ENCODE data around the gene TAF6L.

The TAF6L gene

GRCh38 chr11:62787005-62787759, 16.0 kb downstream of the TAF6L start, which contains the start of gene TMEM179B:
Gene TMEM179B (plus strand): TSS chr11:62787402. CDS start chr11:62787432, 30 bp downstream.
- peak; percentile 97 for DNase-seq
- Mint-ChIP-seq H3K4me3 (peak within 1 kb of the TSS; percentile 92), H3K27me3 (ENCODE audit: low read depth, poor library complexity) (peaks cover 2% of the 10 kb centered on the region), H3K4me1 (peaks cover 44% of the 10 kb centered on the region), H3K9me3 (no peaks in the 10 kb centered on the region), H3K27ac (peak within 1 kb of the TSS; percentile 94), H3K36me3 (ENCODE audit: low read depth) (peaks cover 48% of the 10 kb centered on the region)
- TF ChIP-seq CTCF (IDR thresholded peaks at IDR 0.05) = no peak

GRCh38 chr11:62788991-62789390, 17.8 kb downstream of the TAF6L start:
- H3K9me3 Mint-ChIP-seq = no peaks in the 10 kb centered on the region
- DNase-seq = no peak
- peak overlapping the region; percentile 92 for H3K4me3 Mint-ChIP-seq
- H3K27ac Mint-ChIP-seq = peak overlapping the region; percentile 68
- H3K4me1 Mint-ChIP-seq = peaks cover 48% of the 10 kb centered on the region
- TF ChIP-seq CTCF (IDR thresholded peaks at IDR 0.05) = no peak
- H3K36me3 Mint-ChIP-seq (ENCODE audit: low read depth) = peaks cover 42% of the 10 kb centered on the region
- peaks cover 2% of the 10 kb centered on the region for H3K27me3 Mint-ChIP-seq (ENCODE audit: low read depth, poor library complexity)

DNA sequence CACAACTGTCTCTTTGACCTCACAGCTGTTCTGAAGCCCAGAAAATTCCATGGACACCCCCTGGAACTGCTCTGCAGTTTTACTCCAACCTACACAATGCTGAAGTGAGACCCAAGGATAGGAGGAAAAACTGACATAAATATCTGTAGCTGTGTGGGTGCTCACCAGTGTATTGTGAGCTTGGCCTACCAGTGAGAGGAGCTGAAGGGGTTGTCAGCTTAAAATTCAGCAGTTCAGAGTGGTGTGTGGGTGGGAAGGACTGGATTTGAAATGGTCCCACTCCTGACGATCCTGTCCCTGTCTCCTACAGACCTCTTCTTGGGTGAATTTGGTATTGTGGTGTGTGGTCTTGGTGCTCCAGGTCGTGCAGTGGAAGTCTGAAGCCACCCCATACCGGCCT, 18.4 kb downstream of the TAF6L start:
- TF ChIP-seq CTCF (IDR thresholded peaks at IDR 0.05) = no peak
- Mint-ChIP-seq H3K27ac (peak overlapping the region; percentile 92), H3K27me3 (ENCODE audit: low read depth, poor library complexity) (no peaks in the 10 kb centered on the region), H3K4me1 (peaks cover 48% of the 10 kb centered on the region), H3K9me3 (no peaks in the 10 kb centered on the region), H3K36me3 (ENCODE audit: low read depth) (peaks cover 46% of the 10 kb centered on the region), H3K4me3 (peak overlapping the region; percentile 92)
- DNase-seq = no peak

DNA sequence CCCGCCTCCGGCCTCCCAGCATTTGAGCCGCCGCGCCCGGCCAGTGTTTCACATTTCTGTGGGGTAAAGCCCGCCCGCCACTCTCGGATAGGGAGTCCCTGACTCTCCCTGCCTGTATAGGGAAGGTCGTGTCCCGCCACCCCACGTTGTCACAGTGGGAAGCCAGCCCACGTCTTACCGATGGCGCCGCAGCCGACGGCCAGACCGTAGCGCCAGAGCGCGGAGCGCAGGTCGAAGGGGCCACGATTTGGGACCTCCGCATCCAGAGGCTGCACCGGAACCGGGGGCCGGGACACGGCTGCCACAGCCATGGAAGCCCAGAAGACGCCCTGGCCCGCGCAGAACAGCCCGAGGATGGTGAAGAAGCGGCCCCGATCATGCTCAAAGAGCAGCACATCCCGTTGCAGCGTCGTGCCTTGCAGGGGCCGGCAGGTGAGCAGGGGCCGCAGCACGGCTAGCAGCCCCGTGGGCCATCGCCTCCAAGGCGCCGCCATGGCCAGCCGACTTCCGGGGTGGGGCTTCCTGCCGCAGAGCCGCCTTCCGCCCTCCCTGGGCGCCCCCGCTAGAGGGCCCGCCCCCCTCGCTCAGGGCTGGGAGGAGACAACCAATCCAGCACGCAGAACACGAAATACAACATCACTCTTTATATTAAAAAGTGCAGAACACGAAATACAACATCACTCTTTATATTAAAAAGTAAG, 20.5 kb downstream of the TAF6L start, which contains the start of gene TMEM223:
TSS of gene TMEM223 (minus strand) at position 506 of the 701 bp plus-strand sequence. CDS start at position 494, 12 bp downstream.
- peaks cover 62% of the 10 kb centered on the region for H3K36me3 Mint-ChIP-seq (ENCODE audit: low read depth)
- H3K4me1 Mint-ChIP-seq = peaks cover 44% of the 10 kb centered on the region
- no peaks in the 10 kb centered on the region for H3K27me3 Mint-ChIP-seq (ENCODE audit: low read depth, poor library complexity)
- H3K4me3 Mint-ChIP-seq = peak within 1 kb of the TSS; percentile 92
- DNase-seq = peak; percentile 89
- no peaks in the 10 kb centered on the region for H3K9me3 Mint-ChIP-seq
- no peak for TF ChIP-seq CTCF (IDR thresholded peaks at IDR 0.05)
- H3K27ac Mint-ChIP-seq = peak within 1 kb of the TSS; percentile 97

DNA sequence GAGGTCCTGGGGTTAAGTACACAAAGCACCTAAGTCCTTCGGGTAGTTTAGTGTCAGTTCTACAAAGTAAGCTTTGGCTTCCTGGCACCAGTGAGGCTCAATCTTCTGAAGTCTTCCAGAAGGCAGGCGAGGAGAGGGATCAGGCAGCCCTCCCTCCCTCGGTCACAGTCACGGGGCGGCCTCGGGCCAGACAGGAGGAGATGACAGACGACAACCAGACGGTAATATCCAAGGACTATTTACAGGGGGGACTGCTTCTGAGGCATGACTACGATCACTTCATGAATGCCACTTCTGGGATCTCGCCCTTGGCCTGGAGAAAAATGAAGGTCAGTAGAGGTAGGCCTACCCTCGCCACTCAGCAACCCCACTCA, 21.0 kb downstream of the TAF6L start:
- DNase-seq = peak; percentile 39
- Mint-ChIP-seq H3K4me3 (peak overlapping the region; percentile 92), H3K9me3 (no peaks in the 10 kb centered on the region), H3K27ac (peak overlapping the region; percentile 97), H3K27me3 (ENCODE audit: low read depth, poor library complexity) (peaks cover 3% of the 10 kb centered on the region), H3K4me1 (peaks cover 44% of the 10 kb centered on the region), H3K36me3 (ENCODE audit: low read depth) (peaks cover 66% of the 10 kb centered on the region)
- TF ChIP-seq CTCF (IDR thresholded peaks at IDR 0.05) = no peak
